ENCODE data around the gene SOBP. TPM values are rescaled to one million over a fixed set of nuclear protein-coding genes. Genes with fewer than 3 reads are reported as not detected.

SOBP gene
- total RNA-seq, 1 experiment from 2014 or later: 0.13 TPM

- DNase-seq (ENCODE audit: low spot score): no peak
These were observed 33.3 kb downstream of the SOBP start for GRCh38 chr6:107523054-107523791.

- DNase-seq (ENCODE audit: low spot score): no peak
These were observed 33.9 kb downstream of the SOBP start for GRCh38 chr6:107523794-107524193.

GRCh38 chr6:107524626-107525025, 34.7 kb downstream of the SOBP start:
- DNase-seq (ENCODE audit: low spot score): no peak

GRCh38 chr6:107531868-107532267, 42.0 kb downstream of the SOBP start:
- DNase-seq (ENCODE audit: low spot score): no peak

GRCh38 chr6:107532706-107533105, 42.8 kb downstream of the SOBP start:
- DNase-seq (ENCODE audit: low spot score): no peak

- no peak for DNase-seq (ENCODE audit: low spot score)
These were observed 43.6 kb downstream of the SOBP start for GRCh38 chr6:107533415-107534059.

- DNase-seq (ENCODE audit: low spot score): no peak
These were observed 44.7 kb downstream of the SOBP start for GRCh38 chr6:107534571-107535141.

- DNase-seq (ENCODE audit: low spot score): no peak
These were observed 45.7 kb downstream of the SOBP start for GRCh38 chr6:107535626-107536025.

GRCh38 chr6:107536180-107536961, 46.5 kb downstream of the SOBP start:
- DNase-seq (ENCODE audit: low spot score): no peak

- no peak for DNase-seq (ENCODE audit: low spot score)
These were observed 47.6 kb downstream of the SOBP start for GRCh38 chr6:107537559-107537958.

GRCh38 chr6:107538856-107539387, 49.0 kb downstream of the SOBP start:
- no peak for DNase-seq (ENCODE audit: low spot score)

GRCh38 chr6:107539409-107539808, 49.5 kb downstream of the SOBP start:
- DNase-seq (ENCODE audit: low spot score): peak; percentile 68

- DNase-seq (ENCODE audit: low spot score): no peak
These were observed 50.0 kb downstream of the SOBP start for GRCh38 chr6:107539849-107540464.

- DNase-seq (ENCODE audit: low spot score): no peak
These were observed 50.5 kb downstream of the SOBP start for GRCh38 chr6:107540465-107540857.

GRCh38 chr6:107542192-107542668, 52.3 kb downstream of the SOBP start:
- no peak for DNase-seq (ENCODE audit: low spot score)

- DNase-seq (ENCODE audit: low spot score): no peak
These were observed 53.2 kb downstream of the SOBP start for GRCh38 chr6:107543088-107543487.

GRCh38 chr6:107543567-107543966, 53.6 kb downstream of the SOBP start:
- no peak for DNase-seq (ENCODE audit: low spot score)

- no peak for DNase-seq (ENCODE audit: low spot score)
These were observed 55.8 kb downstream of the SOBP start for GRCh38 chr6:107545763-107546162.

- DNase-seq (ENCODE audit: low spot score): no peak
These were observed 57.0 kb downstream of the SOBP start for GRCh38 chr6:107546691-107547450.

GRCh38 chr6:107547451-107547840, 57.5 kb downstream of the SOBP start:
- DNase-seq (ENCODE audit: low spot score): no peak
